HepG2 (cell line): ENCODE measurements around the gene ATP8B2. TPM values are rescaled to one million over a fixed set of nuclear protein-coding genes. Genes with fewer than 3 reads are reported as not detected.

Experiments used
- ATF2 ChIP-seq: sonication (generic); formaldehyde crosslinking; IDR thresholded peaks from 2 replicates; pipeline ENCODE4 v1.4.0; 2020; ENCODE audit warnings: missing genetic modification reagents
- FOSL2 ChIP-seq: sonication (generic); formaldehyde crosslinking; IDR thresholded peaks from 2 replicates; pipeline ENCODE4 v1.4.0; 2020; ENCODE audit warnings: missing genetic modification reagents
- FOXO1 ChIP-seq: sonication (generic); formaldehyde crosslinking; IDR thresholded peaks from 2 replicates; pipeline ENCODE4 v1.4.0; 2020; ENCODE audit warnings: missing genetic modification reagents
- GABPA ChIP-seq, 2 experiments: IDR thresholded peaks; 2 replicates each; pipeline ENCODE4 v1.6.1; 2011 to 2016; ENCODE audit warnings: low read depth in 2 of 2, low read length in 1 of 2, missing biosample characterization in 1 of 2, missing genetic modification characterization in 1 of 2
- GATAD1 ChIP-seq: IDR thresholded peaks from 2 replicates; pipeline ENCODE4 v1.6.1; 2016; ENCODE audit warnings: missing genetic modification reagents, missing compliant biosample characterization
- HMG20A ChIP-seq: IDR thresholded peaks from 2 replicates; pipeline ENCODE4 v1.6.1; 2016; ENCODE audit warnings: borderline replicate concordance
- IKZF5 ChIP-seq: IDR thresholded peaks from 2 replicates; pipeline ENCODE4 v1.6.1; 2018; ENCODE audit warnings: missing genetic modification reagents, mild to moderate bottlenecking, missing compliant biosample characterization
- KDM1A ChIP-seq: IDR thresholded peaks from 2 replicates; pipeline ENCODE4 v1.6.1; 2016; ENCODE audit warnings: missing compliant biosample characterization
- PATZ1 ChIP-seq: sonication (generic); formaldehyde crosslinking; IDR thresholded peaks from 2 replicates; pipeline ENCODE4 v1.4.0; 2020; ENCODE audit warnings: missing genetic modification reagents
- POLR2A ChIP-seq, 2 experiments: IDR thresholded peaks; 2 replicates each; pipeline ENCODE4 v1.6.1; 2011; ENCODE audit warnings: low read depth in 2 of 2, low read length in 2 of 2, mild to moderate bottlenecking in 1 of 2, moderate library complexity in 1 of 2; ENCODE audit not compliant: insufficient read depth in 1 of 2
- ZFP91 ChIP-seq: sonication (generic); formaldehyde crosslinking; IDR thresholded peaks from 2 replicates; pipeline ENCODE4 v1.9.0; 2022; ENCODE audit warnings: missing genetic modification reagents, mild to moderate bottlenecking, borderline replicate concordance
- ZMYM4 ChIP-seq: sonication (generic); formaldehyde crosslinking; IDR thresholded peaks from 2 replicates; pipeline ENCODE4 v1.8.1; 2023; ENCODE audit warnings: mild to moderate bottlenecking, missing genetic modification reagents
- ZNF350 ChIP-seq: sonication (generic); formaldehyde crosslinking; IDR thresholded peaks from 2 replicates; pipeline ENCODE4 v1.4.0; 2020; ENCODE audit warnings: mild to moderate bottlenecking, low read depth, missing genetic modification reagents, borderline replicate concordance
- ZNF687 ChIP-seq: sonication (generic); formaldehyde crosslinking; IDR thresholded peaks from 2 replicates; pipeline ENCODE4 v1.5.1; 2020; ENCODE audit warnings: mild to moderate bottlenecking, missing genetic modification reagents, moderate library complexity
- ZNF768 ChIP-seq: sonication (generic); formaldehyde crosslinking; IDR thresholded peaks from 2 replicates; pipeline ENCODE4 v1.4.0; 2020; ENCODE audit warnings: missing genetic modification reagents
- ZNF772 ChIP-seq: sonication (generic); formaldehyde crosslinking; IDR thresholded peaks from 2 replicates; pipeline ENCODE4 v1.5.0; 2020; ENCODE audit warnings: mild to moderate bottlenecking, missing genetic modification reagents
- ZNF777 ChIP-seq: sonication (generic); formaldehyde crosslinking; IDR thresholded peaks from 2 replicates; pipeline ENCODE4 v1.4.0; 2020; ENCODE audit warnings: missing genetic modification reagents
- polyA plus RNA-seq, 8 experiments: library from polyadenylated mRNA; depleted of rRNA in 3 of 8; stranded (reverse) in 7 of 8; unstranded in 1 of 8; fragments of >200 nt; fragmentation: Illumina TruSeq in 4 of 8; extraction: Trizol in 4 of 8; gene quantifications; 2 replicates each; pipeline versions ENCODE4 v1.2.1 to v1.2.3, GENCODE V29; 2011 to 2016; ENCODE audit warnings: low read depth in 4 of 8, missing spikeins in 1 of 8, mixed read lengths in 1 of 8; ENCODE audit not compliant: insufficient read depth in 1 of 8
- total RNA-seq, 5 experiments: library from RNA; depleted of rRNA; stranded (reverse); fragments of >200 nt; fragmentation: Illumina TruSeq; extraction: Trizol; gene quantifications; 2 replicates each; pipeline ENCODE4 v1.2.3, GENCODE V29; 2016; ENCODE audit warnings: low read depth in 1 of 5

ATP8B2 gene
- total and polyA plus RNA-seq, 2 of the 13 experiments (the other 11 are each of a cell fraction or from before 2014, with no cell fraction given), result 20.4 to 39.3 TPM

DNA sequence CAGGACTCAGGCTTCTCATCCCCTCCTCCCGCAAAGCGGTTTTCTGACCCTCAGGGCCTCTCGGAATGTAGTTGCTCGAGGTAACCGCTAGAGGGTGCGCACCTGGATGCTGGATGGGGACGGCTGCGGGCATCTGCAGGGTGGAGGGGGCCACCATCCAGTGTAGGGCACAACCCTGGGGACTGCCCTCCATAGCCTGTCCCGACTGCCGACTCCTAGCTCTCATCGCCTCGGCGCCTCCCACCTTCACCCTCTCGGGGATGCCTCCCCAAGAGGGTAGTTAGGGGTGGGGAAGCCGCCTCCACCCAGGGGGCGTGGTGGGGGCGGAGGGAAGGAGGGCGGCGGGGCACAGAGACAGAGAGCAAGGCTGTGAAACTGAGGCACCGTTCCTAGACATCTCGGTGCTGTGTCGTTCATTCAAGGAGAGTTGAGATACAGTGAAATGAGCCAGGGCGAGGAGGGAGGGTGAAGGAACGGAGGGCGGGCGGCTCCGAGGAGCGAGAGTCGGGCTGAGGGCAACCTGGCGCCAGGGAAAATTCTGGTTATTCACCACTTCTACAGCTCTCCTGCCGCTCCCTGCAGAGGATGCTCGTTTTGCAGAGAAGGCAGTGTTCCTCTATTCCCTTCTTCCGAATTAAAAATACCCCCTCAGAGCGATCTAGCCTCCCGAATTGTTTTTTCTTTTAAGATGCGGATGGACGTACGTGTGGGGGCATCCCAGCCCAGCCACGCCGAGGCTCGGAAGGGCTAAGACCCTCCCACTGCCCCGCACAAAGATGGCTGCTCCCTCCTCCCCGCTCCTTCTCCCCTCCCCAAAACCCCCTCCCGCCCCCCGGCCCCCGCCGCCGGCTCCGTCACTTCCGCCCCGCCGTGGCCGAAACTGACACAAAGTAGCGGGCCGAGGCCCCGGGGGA is at the start of gene ATP8B2 (continued):
- TF ChIP-seq HMG20A (CRISPR knock-in tag) (0 out of 2 replicates have a peak, but pooled peaks have one; percentile 10), ZNF772 (CRISPR knock-in tag) (peak; percentile 5; the same call in 1 of the 2 replicates), GATAD1 (CRISPR knock-in tag) (peak; percentile 50; the same call in 1 of the 2 replicates), ZNF777 (peak; percentile 51; the same call in 1 of the 2 replicates), ATF2 (CRISPR knock-in tag) (peak; percentile 52; the same call in 1 of the 2 replicates), ZNF350 (peak; percentile 26; the same call in 1 of the 2 replicates), ZNF687 (CRISPR knock-in tag) (peak; percentile 63), ZMYM4 (peak; percentile 26; the same call in 1 of the 2 replicates), PATZ1 (CRISPR knock-in tag) (peak; percentile 94), POLR2A (IDR thresholded peaks at IDR 0.05; ENCODE audit: insufficient read depth in 1 of 2, low read depth in 2 of 2, low read length in 2 of 2) (peak in 1 of 2 experiments; percentile 30; a peak in 1 of 4 replicates), FOSL2 (0 out of 2 replicates have a peak, but pooled peaks have one; percentile 9), IKZF5 (CRISPR knock-in tag) (0 out of 2 replicates have a peak, but pooled peaks have one; percentile 38), GABPA (IDR thresholded peaks at IDR 0.05; ENCODE audit: low read depth, low read length) (peak; percentile 48), GABPA (CRISPR knock-in tag; IDR thresholded peaks at IDR 0.05; ENCODE audit: low read depth) (peak; percentile 61), KDM1A (peak; percentile 26; the same call in 1 of the 2 replicates), FOXO1 (CRISPR knock-in tag) (0 out of 2 replicates have a peak, but pooled peaks have one; percentile 34), ZNF768 (CRISPR knock-in tag) (peak; percentile 39; the same call in 1 of the 2 replicates), ZFP91 (CRISPR knock-in tag) (peak; percentile 57; the same call in 1 of the 2 replicates)
